GM18909 (cell line): ENCODE measurements around the gene MS4A15.
A peak's percentile ranks its signal among the peaks of the same experiment; 100 is the strongest.
"Not testable (repeated sequence)": the region's sequence is repeated elsewhere in the genome, so short reads cannot be mapped to it uniquely, and the experiment has no call there.

Experiments used
- ATAC-seq: cut with Tn5 transposase; IDR thresholded peaks from one replicate; pipeline ENCODE4 v1.9.1; 2021; ENCODE audit warnings: mild to moderate bottlenecking; ENCODE audit not compliant: unreplicated experiment, poor library complexity

MS4A15 gene

DNA sequence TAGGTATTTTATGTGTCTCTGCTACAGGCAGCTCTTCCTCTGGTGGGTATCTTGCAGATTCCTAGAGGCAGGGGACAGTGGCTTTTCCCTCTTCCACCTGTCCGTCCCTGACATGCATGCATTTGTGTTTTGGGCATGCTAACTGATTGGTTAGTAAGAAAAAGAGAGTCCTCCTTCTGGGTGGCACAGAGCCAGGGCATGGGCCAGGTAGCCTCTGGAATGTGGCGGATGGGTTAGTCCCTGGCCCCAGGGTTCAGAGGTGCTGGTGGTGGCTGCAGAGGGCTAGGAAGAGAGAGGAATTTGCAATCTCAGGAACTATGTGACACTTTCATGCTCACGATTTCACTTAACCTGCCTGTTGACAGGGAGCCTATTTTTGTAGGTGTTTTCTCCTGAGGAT, 5.8 kb upstream of the MS4A15 start:
- no peak for ATAC-seq

DNA sequence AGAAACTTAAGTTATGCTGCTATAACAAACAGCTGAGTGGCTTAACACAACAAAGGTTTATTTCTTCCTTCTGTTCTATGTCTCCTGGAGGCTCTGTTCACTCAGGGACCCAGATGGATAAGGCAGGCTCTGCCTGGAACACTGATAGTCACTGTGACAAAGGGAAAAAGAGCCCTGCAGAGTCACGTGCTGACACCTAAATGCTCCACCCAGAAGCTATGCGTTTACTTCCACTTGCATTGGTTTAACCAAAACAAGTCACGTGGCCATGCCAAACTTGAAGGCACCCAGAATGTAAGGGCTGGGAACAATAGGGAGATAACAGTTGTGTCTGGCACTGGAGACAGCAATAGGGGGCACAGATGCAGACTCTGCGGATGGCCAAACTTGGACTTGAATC, 3.4 kb upstream of the MS4A15 start:
- no peak for ATAC-seq

DNA sequence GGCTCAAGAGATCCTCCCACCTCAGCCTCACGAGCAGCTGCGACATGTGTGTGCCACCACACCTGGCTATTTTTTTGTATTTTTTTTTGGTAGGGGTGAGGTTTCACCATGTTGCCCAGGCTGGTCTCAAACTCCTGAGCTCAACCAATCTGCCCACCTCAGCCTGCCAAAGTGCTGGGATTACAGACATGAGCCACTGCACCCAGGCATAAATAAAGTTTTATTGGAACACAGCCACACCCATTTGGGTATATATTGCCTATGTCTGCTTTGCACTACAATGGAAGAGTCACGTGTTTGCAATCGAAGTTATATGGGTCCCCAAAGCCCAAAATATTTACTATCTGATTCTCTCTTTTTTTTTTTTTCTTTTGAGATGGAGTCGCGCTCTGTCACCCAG, 1.8 kb upstream of the MS4A15 start:
- ATAC-seq = no peak

DNA sequence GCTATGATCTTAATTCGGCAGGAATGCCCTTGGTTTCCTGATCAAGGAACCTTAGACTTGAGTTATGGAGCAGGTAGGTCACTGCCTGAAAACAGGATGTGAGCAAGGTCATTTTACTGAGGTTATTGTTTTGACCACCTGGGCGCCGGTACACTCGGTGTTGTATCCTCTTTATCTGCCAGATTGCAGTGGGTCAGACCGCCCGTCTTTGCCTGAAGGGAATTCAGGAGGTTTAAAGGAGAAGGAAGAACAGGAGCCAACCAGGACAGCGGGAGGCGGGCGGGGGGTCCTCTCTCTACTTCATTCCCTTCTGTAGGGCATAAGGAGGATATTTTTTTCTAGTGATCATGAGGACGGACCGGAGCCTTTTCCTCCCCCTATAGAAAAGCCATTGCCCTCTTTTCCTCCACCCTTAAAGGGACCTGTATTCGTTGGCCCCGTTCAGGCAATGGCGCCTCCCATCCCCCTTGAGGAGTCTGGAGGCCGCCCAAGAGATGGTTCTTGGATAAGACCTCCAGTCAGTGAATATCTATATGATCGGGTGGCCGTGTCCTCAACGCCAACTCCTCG, 649 bp downstream of the MS4A15 start:
- no peak for ATAC-seq

DNA sequence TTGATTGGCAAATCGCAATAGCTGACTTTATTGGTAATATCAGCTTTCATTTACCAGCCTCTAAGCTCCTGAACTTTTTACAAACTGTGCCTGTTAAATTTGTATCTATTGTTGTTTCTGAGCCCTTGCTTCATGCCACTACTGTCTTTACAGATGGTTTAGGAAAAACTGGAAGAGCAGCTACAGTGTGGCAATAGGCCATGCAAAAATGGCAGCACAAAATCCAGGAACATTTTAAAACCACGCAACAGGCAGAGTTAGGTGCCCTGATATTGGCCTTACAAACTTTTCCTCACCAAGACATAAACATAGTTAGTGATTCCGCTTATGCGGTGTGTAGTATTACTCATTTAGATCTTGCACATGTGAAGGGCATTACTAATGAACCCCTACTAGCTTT, 2.0 kb downstream of the MS4A15 start:
- not testable (repeated sequence) for ATAC-seq

DNA sequence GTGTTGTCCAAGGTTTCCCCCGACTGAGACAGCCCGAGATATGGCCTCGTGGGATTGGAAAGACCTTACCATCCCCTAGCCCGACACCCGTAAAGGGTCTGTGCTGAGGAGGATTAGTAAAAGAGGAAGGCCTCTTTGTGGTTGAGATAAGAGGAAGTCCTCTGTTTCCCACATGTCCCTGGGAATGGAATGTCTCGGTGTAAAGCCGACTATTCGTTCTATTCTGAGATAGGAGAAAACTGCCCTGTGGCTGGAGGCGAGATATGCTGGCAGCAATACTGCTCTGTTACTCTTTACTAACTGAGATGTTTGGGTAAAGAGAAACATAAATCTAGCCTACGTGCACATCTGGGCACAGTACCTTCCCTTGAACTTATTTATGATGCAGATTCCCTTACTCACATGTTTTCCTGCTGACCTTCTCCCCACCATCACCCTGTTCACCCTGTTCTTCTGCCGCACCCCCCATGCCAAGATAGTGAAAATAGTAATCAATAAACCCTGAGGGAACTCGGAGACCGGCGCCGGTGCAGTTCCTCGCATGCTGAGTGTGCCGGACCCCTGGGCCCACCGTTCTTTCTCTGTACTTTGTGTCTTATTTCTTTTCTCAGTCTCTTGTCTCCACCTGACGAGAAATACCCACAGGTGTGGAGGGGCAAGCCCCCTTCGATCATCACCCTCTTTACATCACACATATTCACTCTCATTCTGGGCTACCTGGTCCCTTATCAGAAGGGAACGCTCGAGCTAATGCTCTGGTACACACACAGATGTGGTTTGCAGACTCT, 3.0 kb downstream of the MS4A15 start:
- not testable (repeated sequence) for ATAC-seq

DNA sequence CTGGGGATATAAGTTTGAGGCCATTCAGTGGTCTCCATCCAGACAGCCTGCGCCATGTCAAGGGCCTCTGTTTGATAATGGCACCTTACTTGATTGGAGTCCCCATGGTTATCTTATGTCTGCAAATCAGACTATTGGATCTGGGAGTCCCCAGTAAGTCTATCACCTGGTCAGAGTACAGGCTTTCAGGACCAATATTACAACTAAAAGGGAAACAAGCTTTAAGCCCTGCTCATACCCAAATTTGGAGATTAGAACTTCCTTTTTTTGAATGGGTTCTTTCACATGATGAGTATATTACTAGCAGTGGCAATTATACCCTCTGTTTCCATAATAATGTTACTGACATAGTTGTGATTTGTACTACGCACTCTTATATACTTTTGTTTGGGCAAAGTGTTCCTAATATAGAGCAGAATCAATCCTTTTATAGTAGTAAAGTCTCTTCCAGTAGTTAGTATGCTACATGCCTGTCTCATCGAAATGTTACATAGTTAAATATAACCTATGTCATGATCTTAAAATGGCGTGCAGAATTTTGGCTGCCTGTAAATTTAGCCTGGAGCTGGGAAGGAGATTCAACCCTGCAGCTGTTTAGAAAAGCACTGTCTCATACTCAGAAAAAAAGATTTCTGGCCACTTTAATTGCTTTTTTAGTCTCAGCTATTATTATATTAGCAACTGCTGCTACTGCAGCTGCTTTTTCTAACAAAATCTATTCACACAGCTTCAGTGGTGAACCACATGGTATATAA, 4.9 kb downstream of the MS4A15 start:
- peak; percentile 27 for ATAC-seq

DNA sequence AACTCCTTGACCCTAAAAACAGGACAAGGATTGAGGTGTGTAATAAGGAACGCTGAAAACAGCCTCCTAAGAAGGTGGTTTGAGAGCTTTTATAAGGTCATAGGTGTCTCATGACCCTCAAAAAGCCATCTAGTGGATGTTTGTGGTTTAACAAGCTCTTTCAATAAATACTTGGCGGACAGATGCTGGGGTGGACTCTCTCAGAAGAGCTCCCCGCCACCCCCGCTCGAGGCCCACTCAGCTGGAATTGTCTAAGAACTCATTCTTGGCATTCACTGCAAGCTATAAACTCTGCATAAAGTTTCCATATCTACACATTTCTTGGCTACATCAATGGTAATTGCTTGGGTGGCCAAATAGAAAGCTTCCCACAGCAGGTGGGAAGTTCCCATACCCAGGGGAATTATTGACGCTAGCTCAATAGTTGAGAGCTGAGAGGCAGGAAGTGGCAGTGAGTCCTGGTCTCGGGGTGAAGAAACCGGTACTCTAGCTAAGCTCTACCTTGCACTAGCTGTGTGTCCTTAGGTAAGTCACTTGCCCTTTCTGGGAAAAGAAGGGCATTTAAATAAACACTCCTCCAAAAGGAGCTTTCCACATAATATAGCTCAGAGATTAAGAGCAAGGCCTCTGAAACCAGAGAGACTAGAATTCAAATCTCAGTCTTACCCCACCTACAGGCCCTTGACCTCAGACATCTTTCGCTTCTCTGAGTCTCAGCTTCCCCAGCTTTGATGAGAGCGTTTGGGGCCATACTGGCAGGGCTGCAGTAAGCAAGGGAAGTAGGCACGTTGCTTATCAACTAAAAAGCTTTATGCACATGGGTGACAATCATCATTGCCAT, 6.4 kb downstream of the MS4A15 start:
- peak; percentile 72 for ATAC-seq

DNA sequence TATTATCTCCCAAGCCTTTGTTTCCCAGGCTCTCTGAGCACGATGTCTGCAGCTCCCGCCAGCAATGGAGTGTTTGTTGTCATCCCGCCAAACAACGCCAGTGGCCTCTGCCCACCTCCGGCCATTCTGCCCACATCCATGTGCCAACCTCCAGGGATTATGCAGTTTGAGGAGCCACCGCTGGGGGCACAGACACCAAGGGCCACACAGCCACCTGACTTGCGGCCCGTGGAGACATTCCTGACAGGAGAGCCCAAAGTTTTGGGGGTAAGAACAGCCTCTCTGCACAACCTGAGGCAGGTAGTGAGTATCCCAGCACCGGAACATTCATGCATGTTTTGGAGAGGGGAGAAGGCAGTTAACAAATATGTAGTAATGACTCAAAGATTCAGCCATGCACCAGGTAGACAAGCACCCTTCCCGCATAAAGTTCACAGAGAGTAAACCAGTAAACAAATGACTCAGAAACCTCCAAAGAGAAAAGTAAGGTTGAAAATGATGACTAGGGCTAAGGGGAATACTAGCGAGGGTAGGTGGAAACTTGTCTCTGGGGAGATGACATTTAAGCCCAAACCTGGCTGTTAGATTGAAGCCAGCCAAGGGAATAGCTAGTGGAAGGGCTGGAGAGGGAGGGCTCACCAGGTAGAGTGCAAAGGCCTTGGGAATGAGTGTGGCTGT, 7.2 kb downstream of the MS4A15 start:
- ATAC-seq = no peak

DNA sequence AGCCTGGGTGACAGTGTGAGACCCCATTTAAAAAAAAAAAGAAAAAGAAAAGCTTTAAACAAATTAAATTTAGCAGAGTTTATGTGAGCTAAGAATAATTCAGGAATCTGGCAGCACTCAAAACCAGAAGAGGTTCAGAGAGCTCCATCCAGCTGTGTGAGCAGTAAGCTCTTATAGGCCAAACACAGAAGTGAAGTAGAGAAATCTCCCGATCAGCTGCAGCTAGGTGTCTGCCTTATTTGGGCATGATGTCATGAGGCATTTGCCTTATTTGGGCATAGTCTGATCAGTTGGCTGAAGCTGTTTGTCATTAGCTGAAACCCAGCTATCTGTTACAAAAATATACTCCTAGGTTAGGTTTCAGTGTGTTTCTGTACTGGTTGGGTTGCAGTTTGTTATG, 8.2 kb downstream of the MS4A15 start:
- ATAC-seq = peak; percentile 52

DNA sequence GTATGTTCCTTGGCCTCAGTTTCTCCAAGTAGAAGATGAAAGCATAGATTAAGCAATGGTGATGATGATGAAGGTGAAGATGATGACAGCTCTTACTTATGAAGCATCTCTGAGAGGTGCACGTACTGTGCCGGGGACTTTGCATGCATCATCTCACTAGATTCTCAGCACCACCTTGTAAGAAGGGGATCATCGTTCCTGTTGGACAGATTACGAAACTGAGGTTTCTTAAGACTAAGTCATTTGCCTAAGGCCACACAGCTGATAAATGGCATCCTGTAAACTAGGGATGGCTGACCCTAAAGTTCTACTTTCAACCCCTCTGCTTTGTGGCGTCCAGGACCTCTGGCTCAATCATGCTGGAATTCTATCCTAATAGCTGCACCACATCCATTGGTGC, 8.7 kb downstream of the MS4A15 start:
- no peak for ATAC-seq

DNA sequence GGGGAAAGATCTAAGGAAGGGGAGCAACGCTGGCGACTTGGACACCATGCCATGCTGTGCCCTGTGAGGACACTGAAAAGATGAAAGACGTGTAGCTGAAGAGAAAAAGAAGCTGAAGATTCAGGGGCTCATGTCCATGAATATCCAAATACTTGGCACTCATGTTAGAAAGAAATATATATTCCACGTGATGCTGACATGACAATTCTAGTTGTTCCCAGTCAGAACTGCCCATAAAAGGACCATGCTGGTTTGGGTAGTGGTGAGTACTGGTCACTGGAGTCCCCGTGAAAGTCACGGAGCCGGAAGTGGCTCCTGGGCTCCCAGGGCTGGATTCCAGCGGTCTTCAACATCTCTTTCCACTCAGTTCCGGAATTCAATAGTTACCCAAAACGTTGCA, 9.9 kb downstream of the MS4A15 start:
- no peak for ATAC-seq

DNA sequence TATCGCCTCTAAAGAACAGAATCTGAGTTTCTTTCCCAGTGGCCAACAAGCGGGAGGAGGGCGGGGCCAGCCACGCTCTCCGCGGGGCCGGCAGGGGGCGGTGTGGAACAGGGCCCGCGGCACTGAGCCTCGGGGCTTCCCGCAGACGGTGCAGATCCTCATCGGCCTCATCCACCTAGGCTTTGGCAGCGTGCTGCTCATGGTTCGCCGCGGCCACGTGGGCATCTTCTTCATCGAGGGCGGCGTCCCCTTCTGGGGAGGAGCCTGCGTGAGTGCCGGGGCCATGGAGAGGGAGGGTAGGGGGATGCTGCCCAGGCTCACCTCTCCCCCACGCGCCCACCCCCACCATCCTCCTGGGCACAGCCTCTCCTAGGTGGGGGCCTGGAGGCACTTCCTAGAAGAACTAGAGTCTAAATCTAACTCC, 10.7 kb downstream of the MS4A15 start:
- no peak for ATAC-seq

DNA sequence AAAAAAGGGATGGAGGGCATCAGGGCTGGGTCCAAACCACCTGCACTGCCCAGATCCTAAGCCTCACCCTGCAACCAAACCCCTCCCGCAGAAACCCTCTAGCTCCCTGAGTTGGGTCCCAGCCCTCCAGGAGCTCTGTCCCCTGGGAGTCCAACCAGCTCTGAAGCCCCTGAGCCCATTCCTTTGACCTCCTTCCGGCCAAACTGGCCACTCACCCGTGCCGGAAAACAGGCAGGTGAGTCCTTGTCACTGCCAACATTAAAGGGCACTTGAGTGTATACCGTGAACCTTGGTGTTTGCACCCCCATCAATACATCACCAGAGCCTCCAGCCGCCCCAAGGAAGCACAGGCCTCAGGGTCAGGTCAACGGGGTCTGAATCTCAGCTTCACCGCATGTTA, 11.5 kb downstream of the MS4A15 start:
- ATAC-seq = no peak

DNA sequence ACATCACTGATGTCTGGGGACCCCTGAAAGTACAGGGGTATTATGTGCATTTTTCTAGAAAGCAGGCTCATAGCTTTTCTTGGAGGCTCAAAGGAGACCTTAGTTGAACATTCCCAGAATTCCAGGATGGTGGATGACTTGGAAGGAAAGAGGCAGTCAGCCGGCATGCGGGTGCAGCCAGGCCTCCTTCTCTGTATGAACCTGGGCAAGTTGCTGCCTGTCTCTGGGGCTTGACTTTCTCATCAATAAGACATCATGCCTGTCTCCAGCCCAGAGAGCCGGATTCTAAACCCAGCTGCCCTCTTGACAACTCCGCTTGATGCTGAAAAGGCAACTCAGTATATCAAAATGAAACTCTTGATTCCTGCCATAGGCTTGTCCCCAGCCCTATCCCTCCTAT, 12.6 kb downstream of the MS4A15 start:
- ATAC-seq = no peak

DNA sequence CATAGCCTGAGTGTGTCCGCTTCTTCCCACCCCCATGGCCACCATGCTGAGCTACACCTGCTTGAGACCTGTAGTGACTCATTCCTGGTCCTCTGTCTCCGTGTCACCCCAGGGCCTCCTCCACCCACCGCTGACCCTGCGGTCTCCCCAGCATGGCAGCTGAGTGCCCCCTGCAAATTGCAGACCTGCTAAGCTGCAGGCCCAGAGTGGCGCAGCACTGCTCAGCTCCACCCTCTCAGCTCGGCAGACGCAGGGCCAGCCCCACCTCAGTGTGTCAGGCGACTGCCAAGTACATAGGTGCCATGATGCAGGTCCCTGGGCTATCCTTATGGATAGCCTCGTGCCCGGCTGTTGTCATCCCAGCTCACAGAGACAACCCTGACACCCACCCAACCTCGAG, 13.1 kb downstream of the MS4A15 start:
- no peak for ATAC-seq

DNA sequence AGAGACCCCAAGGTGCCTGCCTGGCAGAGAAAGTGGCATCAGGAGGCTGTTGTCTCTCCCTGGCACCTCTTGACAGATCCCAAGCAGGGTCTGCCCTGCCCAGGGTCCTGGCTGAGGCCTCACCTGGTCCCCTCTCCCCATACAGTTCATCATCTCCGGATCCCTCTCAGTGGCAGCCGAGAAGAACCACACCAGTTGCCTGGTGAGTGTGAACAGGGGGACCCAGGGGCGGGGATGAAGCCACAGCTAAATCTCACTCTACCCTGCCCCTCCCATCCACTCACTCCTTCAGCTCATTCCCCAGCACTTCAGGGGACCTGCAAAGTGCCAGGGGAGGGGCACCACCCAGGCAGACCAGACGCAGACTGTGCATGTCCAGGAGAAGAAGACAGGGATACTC, 14.5 kb downstream of the MS4A15 start:
- no peak for ATAC-seq

DNA sequence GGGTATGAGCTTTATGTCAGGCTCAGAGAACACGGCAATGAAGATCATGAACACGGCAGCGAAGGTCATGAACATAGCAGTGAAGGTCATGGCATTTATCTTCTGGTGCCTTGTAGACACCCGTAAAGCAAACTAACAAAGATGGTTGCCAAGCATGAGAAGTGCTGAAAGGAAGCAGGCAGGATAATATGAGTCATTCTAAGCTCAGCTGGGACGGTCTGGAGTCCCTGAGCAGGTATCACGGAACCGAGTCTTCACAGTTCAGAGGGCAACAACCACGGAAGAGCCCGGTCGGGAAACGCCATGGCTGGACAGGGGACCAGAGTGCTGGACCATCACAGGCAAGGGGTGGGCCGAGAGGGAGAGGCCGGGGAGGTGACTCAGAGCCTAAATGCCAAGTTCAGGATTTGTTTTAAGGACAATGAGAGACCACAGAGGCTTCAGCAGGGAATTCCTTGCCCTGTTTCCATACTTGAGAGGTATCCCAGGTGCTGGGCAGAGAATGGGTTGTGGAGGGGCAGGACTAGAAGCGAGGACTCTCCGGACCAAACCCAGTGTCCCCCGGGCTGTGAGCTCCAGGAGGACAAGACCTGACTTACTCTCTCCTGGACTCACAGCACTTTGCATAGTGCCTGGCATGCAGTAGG, 15.3 kb downstream of the MS4A15 start:
- ATAC-seq = no peak

DNA sequence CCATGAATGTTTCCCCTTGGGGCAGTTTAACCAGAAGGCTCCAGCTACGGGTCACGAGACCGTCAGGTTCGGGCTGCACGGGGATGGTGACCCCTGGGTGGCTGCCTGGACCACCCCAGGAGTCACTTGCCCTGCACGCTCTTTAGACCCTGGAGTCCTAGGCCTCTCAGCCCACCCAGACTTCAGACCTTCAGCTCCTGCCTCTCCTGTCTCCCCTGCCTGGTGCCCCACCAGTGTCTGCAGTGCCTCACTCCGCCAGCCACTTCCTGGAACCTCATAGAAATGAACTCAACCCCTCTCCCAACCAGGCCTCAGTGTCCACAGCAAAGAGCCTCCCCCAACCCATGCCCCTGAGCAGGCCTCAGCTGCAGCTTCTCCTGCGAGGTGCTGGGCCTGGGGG, 16.0 kb downstream of the MS4A15 start:
- ATAC-seq = no peak

DNA sequence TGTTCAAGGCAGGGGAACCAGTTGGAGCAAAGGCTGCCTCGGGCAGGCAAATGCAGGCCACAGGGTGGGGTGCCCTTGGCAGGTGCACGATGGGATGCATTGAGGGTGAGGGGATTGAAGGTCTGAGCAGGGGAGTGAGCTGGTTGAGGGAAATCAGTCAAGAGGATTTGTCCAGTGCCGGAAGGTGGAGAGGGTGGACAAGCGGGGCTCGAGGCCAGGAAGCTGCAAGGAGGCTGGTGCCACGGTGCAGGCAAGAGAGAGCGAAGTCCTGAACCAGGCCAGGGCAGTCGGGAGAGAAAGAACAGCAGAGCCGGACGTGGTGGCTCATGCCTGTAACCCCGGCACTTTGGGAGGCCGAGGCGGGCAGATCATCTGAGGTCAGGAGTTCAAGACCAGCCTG, 18.1 kb downstream of the MS4A15 start:
- ATAC-seq = no peak
